H9 (cell line): ENCODE results near the gene TBC1D30. TPM values are rescaled to one million over a fixed set of nuclear protein-coding genes. Genes with fewer than 3 reads are reported as not detected.

Source experiments
- DNase-seq: peaks from one replicate; pipeline ENCODE4 v3.0.0-alpha.2; 2017
- H2AFZ ChIP-seq: one replicate; pipeline ENCODE4 v1.6.1; 2013; ENCODE audit warnings: mild to moderate bottlenecking, low read length, control low read depth, moderate library complexity
- H2AK5ac ChIP-seq: 2 replicates; pipeline ENCODE4 v1.6.1; 2013; ENCODE audit warnings: low read length, control low read depth, mixed read lengths; ENCODE audit not compliant: insufficient read length
- H2BK120ac ChIP-seq: one replicate; pipeline ENCODE4 v1.6.1; 2013; ENCODE audit warnings: low read depth, mild to moderate bottlenecking, low read length, control low read depth, inconsistent platforms; ENCODE audit not compliant: poor library complexity, severe bottlenecking
- H2BK12ac ChIP-seq: 2 replicates; pipeline ENCODE4 v1.6.1; 2013; ENCODE audit warnings: low read length, control low read depth, mixed read lengths, low read depth; ENCODE audit not compliant: insufficient read length
- H2BK15ac ChIP-seq: 2 replicates; pipeline ENCODE4 v1.6.1; 2013; ENCODE audit warnings: low read depth, low read length, control low read depth
- H2BK20ac ChIP-seq: one replicate; pipeline ENCODE4 v1.6.1; 2013; ENCODE audit warnings: low read depth, mild to moderate bottlenecking, low read length, control low read depth, inconsistent platforms; ENCODE audit not compliant: poor library complexity, severe bottlenecking
- H2BK5ac ChIP-seq: 2 replicates; pipeline ENCODE4 v1.6.1; 2013; ENCODE audit warnings: low read length, control low read depth, mixed read lengths; ENCODE audit not compliant: insufficient read length
- H3K14ac ChIP-seq: 2 replicates; pipeline ENCODE4 v1.6.1; 2013; ENCODE audit warnings: low read length, control low read depth; ENCODE audit not compliant: insufficient read depth
- H3K18ac ChIP-seq: 2 replicates; pipeline ENCODE4 v1.6.1; 2013; ENCODE audit warnings: low read depth, mild to moderate bottlenecking, mixed read lengths, low read length, control low read depth; ENCODE audit not compliant: insufficient read length
- H3K23ac ChIP-seq: 2 replicates; pipeline ENCODE4 v1.6.1; 2013; ENCODE audit warnings: low read length, control low read depth, mixed read lengths, low read depth; ENCODE audit not compliant: insufficient read length
- H3K23me2 ChIP-seq: 2 replicates; pipeline ENCODE4 v1.6.1; 2013; ENCODE audit warnings: low read depth, mild to moderate bottlenecking, mixed read lengths, low read length, control low read depth; ENCODE audit not compliant: insufficient read length, poor library complexity, severe bottlenecking
- H3K27ac ChIP-seq: 2 replicates; pipeline ENCODE4 v1.5.1; 2013; ENCODE audit warnings: low read length, control low read depth, mixed read lengths, low read depth; ENCODE audit not compliant: insufficient read length
- H3K27me3 ChIP-seq: 2 replicates; pipeline ENCODE4 v1.6.1; 2013; ENCODE audit warnings: low read length, control low read depth, inconsistent platforms; ENCODE audit not compliant: insufficient read depth
- H3K4ac ChIP-seq: 2 replicates; pipeline ENCODE4 v1.6.1; 2013; ENCODE audit warnings: low read depth, mild to moderate bottlenecking, control low read depth, inconsistent platforms, low read length, moderate library complexity
- H3K4me1 ChIP-seq: 2 replicates; pipeline ENCODE4 v1.6.1; 2013; ENCODE audit warnings: low read length, control low read depth, inconsistent platforms; ENCODE audit not compliant: insufficient read depth
- H3K4me2 ChIP-seq: 2 replicates; pipeline ENCODE4 v1.6.1; 2013; ENCODE audit warnings: low read length, control low read depth, mixed read lengths; ENCODE audit not compliant: insufficient read length, insufficient read depth
- H3K56ac ChIP-seq: 2 replicates; pipeline ENCODE4 v1.6.1; 2013; ENCODE audit warnings: low read depth, mild to moderate bottlenecking, mixed read lengths, low read length, control low read depth; ENCODE audit not compliant: insufficient read length
- H3K79me1 ChIP-seq: 2 replicates; pipeline ENCODE4 v1.6.1; 2013; ENCODE audit warnings: low read depth, mild to moderate bottlenecking, moderate library complexity, low read length, control low read depth, inconsistent platforms; ENCODE audit not compliant: insufficient read depth, poor library complexity, severe bottlenecking
- H3K79me2 ChIP-seq: 2 replicates; pipeline ENCODE4 v1.6.1; 2013; ENCODE audit warnings: low read length, control low read depth, inconsistent platforms; ENCODE audit not compliant: insufficient read depth
- H3K9ac ChIP-seq: 2 replicates; pipeline ENCODE4 v1.6.1; 2013; ENCODE audit warnings: low read length, control low read depth, mixed read lengths; ENCODE audit not compliant: insufficient read length; ENCODE audit errors: extremely low read depth
- H3K9me3 ChIP-seq: one replicate; pipeline ENCODE4 v1.6.1; 2013; ENCODE audit warnings: low read depth, low read length, inconsistent platforms; ENCODE audit not compliant: control insufficient read depth
- H3T11ph ChIP-seq: one replicate; pipeline ENCODE4 v1.6.1; 2013; ENCODE audit warnings: mild to moderate bottlenecking, low read length, control low read depth, inconsistent platforms
- H4K20me1 ChIP-seq: one replicate; pipeline ENCODE4 v1.6.1; 2013; ENCODE audit not compliant: control insufficient read depth, insufficient read length, insufficient read depth
- H4K5ac ChIP-seq: 2 replicates; pipeline ENCODE4 v1.6.1; 2013; ENCODE audit warnings: low read depth, mild to moderate bottlenecking, mixed read lengths, low read length, control low read depth; ENCODE audit not compliant: insufficient read length
- H4K8ac ChIP-seq: replicated peaks from 2 replicates; pipeline ENCODE4 v1.6.1; 2013; ENCODE audit warnings: low read length, control low read depth, mixed read lengths, low read depth; ENCODE audit not compliant: insufficient read length
- H4K91ac ChIP-seq: 2 replicates; pipeline ENCODE4 v1.6.1; 2013; ENCODE audit warnings: low read depth, mild to moderate bottlenecking, moderate library complexity, mixed read lengths, low read length, control low read depth; ENCODE audit not compliant: insufficient read length
- H3K27ac Mint-ChIP-seq, 3 experiments: 2 replicates in 2 of 3; 3 replicates in 1 of 3; pipeline ENCODE4 v1.8.0; 2020 to 2021; ENCODE audit warnings: mixed read lengths in 3 of 3, mild to moderate bottlenecking in 1 of 3, moderate library complexity in 1 of 3
- H3K27me3 Mint-ChIP-seq: 2 replicates; pipeline ENCODE4 v1.8.0; 2021; ENCODE audit warnings: low read depth, mild to moderate bottlenecking, moderate library complexity, mixed read lengths
- H3K36me3 Mint-ChIP-seq, 3 experiments: 2 replicates in 2 of 3; 3 replicates in 1 of 3; pipeline ENCODE4 v1.8.0; 2020 to 2021; ENCODE audit warnings: low read depth in 3 of 3, mixed read lengths in 3 of 3; ENCODE audit not compliant: insufficient read depth in 1 of 3
- H3K4me1 Mint-ChIP-seq, 2 experiments: 2 replicates each; pipeline ENCODE4 v1.8.0; 2020; ENCODE audit warnings: mixed read lengths in 2 of 2
- H3K4me3 Mint-ChIP-seq, 2 experiments: 2 replicates in 1 of 2; 3 replicates in 1 of 2; pipeline ENCODE4 v1.8.0; 2020 to 2021; ENCODE audit warnings: mild to moderate bottlenecking in 2 of 2, mixed read lengths in 2 of 2, moderate library complexity in 1 of 2
- H3K9me3 Mint-ChIP-seq, 2 experiments: 2 replicates in 1 of 2; 3 replicates in 1 of 2; pipeline ENCODE4 v1.8.0; 2020; ENCODE audit warnings: mild to moderate bottlenecking in 2 of 2, mixed read lengths in 2 of 2, moderate library complexity in 1 of 2
- WGBS: extraction: QIAGEN DNeasy Blood & Tissue Kit; methylation state at CpG from one replicate; pipeline ENCODE4 v1.1.7; 2013; ENCODE audit warnings: missing lambda C conversion rate, low lambda C conversion rate, mixed read lengths; ENCODE audit not compliant: insufficient read length; ENCODE audit errors: extremely low coverage; 5-methylcytosine and 5-hydroxymethylcytosine counted together
- total RNA-seq: library from RNA; stranded (reverse); gene quantifications from 2 replicates; pipeline ENCODE4 v1.2.1, GENCODE V29; 2021
- TF ChIP-seq, protein P1 (sequence below): fragments of 200-600 bp; sonication (generic); conservative IDR thresholded peaks from 3 replicates; pipeline ENCODE4 v1.8.0; 2021; ENCODE audit warnings: antibody characterized with exemption, mild to moderate bottlenecking

Gene TBC1D30
- total RNA-seq, 1 experiment from 2014 or later: 1.6 TPM

DNA sequence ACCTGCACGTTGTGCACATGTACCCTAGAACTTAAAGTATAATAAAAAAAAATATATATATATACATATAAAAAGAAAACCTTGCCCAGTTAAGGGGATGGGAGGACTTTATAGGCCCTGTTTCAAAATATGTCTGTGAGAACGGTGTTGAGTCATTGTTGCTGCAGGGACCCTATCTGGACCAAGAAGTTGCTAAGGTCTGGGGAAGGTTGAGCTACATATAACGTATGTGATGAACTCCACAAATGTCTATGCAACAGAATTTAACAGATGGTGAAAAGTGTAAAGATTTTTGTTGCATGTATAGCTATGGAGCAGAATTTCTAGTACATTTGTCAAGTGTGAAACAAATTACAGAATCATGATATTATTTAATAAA is 59.7 kb downstream of the TBC1D30 start:
- H3K56ac ChIP-seq: no peak overlapping the region
- Mint-ChIP-seq H3K27ac (no peak overlapping the region), H3K36me3 (no peaks in the 10 kb centered on the region), H3K4me1 (peaks cover 13% of the 10 kb centered on the region in 2 experiments), H3K9me3 (no peaks in the 10 kb centered on the region), H3K4me3 (no peak overlapping the region), H3K27me3 (no peaks in the 10 kb centered on the region; the same call in 1 of the 2 replicates)
- H3K23ac ChIP-seq: no peak overlapping the region
- no peak overlapping the region for H2BK5ac ChIP-seq
- H3K9ac ChIP-seq: no peak overlapping the region
- no peak overlapping the region for H3T11ph ChIP-seq
- TF ChIP-seq, protein P1, sequence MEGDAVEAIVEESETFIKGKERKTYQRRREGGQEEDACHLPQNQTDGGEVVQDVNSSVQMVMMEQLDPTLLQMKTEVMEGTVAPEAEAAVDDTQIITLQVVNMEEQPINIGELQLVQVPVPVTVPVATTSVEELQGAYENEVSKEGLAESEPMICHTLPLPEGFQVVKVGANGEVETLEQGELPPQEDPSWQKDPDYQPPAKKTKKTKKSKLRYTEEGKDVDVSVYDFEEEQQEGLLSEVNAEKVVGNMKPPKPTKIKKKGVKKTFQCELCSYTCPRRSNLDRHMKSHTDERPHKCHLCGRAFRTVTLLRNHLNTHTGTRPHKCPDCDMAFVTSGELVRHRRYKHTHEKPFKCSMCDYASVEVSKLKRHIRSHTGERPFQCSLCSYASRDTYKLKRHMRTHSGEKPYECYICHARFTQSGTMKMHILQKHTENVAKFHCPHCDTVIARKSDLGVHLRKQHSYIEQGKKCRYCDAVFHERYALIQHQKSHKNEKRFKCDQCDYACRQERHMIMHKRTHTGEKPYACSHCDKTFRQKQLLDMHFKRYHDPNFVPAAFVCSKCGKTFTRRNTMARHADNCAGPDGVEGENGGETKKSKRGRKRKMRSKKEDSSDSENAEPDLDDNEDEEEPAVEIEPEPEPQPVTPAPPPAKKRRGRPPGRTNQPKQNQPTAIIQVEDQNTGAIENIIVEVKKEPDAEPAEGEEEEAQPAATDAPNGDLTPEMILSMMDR: no peak
- no peaks in the 10 kb centered on the region for H3K23me2 ChIP-seq
- no peak overlapping the region for H2AFZ ChIP-seq
- H3K27me3 ChIP-seq: no peaks in the 10 kb centered on the region
- no peaks in the 10 kb centered on the region for H3K4me1 ChIP-seq
- no peak overlapping the region for H3K18ac ChIP-seq
- H4K8ac ChIP-seq: no peak overlapping the region
- no CpG with 5 or more reads among the region's 3 CpGs for WGBS
- no peaks in the 10 kb centered on the region for H3K9me3 ChIP-seq
- no peaks in the 10 kb centered on the region for H3K79me1 ChIP-seq
- H2BK20ac ChIP-seq: no peak overlapping the region
- H2AK5ac ChIP-seq: no peak overlapping the region
- no peaks in the 10 kb centered on the region for H3K79me2 ChIP-seq
- no peak overlapping the region for H2BK15ac ChIP-seq
- H3K27ac ChIP-seq: no peak overlapping the region
- H4K91ac ChIP-seq: no peak overlapping the region
- H2BK12ac ChIP-seq: no peak overlapping the region
- no peak overlapping the region for H3K4me2 ChIP-seq
- H4K5ac ChIP-seq: no peak overlapping the region
- H3K14ac ChIP-seq: no peak overlapping the region
- no peak overlapping the region for H2BK120ac ChIP-seq
- H3K4ac ChIP-seq: no peak overlapping the region
- no peaks in the 10 kb centered on the region for H4K20me1 ChIP-seq
- no peak for DNase-seq
